Germinal center (tissue), 1 donor: ENCODE data around the gene MORF4L1.
A peak's percentile ranks its signal among the peaks of the same experiment; 100 is the strongest.
"Not testable (repeated sequence)": the region's sequence is repeated elsewhere in the genome, so short reads cannot be mapped to it uniquely, and the experiment has no call there.

Source experiments
- DNase-seq: peaks from one replicate; pipeline ENCODE4 v3.0.0; 2012; ENCODE audit warnings: mixed read lengths, low spot score

MORF4L1 gene

DNA sequence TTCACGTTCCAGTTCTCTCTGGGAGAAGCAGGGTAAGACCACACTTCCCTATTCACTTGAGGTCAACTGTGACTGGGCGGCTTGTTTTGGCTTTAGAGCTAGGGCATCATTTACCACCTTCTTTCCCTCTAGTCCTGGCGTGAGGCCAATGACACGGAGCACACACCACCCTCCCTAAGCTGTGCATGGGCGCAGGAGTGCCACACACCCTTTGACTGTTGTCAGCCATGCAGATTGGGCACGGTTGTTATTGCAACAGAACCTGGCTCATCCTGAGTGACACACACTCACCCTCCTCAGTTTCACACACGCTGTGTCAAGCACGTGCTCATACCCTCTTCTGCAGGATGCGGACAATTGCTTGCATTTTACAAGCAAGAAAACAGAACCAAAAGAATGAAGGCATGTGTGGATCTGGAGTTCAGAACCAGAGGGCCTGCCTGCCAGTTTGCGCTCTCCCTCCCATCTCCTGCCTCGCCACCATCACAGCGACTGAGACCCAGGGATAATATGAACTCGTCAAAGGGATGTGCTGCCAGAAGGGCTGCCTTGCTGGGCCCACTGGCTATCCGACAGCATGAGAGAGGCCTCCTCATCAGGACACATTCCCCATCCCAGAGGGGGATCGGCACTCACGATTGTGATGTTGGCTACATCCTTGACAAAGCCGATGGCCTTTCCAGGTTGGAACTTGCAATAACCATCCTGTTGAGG is 54.5 kb downstream of the MORF4L1 start:
- no peak for DNase-seq

DNA sequence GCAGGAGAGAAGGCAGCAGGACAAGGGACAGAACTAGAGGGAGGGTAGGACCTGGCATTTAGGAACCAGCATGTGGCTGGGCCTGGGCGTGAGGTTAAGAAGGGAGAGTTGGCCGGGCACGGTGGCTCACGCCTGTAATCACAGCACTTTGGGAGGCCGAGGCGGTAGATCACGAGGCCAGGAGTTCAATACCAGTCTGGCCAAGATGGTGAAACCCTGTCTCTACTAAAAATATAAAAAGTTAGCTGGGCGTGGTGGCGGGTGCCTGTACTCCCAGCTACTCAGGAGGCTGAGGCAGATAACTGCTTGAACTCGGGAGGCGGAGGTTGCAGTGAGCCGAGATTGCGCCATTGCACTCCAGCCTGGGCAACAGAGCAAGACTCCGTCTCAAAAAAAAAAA is 55.5 kb downstream of the MORF4L1 start:
- DNase-seq, result not testable (repeated sequence)

DNA sequence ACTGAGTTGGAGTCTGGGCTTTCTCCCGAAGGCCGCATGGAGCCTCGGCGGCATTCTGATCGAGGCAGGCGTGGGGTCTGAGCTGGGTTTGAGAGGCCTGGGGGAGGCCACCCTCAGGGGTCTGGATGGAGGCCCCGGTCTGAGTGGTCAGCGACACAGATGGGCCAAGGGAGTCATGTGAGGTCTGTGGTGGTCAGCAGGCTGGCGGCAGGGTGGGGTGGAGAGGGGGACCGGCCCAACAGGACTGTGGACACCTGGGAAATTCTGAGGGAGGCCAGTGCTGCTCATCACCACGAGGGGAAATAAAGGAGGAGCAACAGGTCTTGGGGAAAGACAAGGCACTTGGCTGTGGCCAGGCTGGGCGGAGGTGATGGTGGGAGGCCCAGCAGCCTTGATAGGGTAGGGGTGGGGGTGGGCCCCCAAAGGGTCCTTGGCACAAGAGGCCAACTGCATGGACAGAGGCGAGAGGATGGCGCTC is 56.0 kb downstream of the MORF4L1 start:
- DNase-seq, result no peak

DNA sequence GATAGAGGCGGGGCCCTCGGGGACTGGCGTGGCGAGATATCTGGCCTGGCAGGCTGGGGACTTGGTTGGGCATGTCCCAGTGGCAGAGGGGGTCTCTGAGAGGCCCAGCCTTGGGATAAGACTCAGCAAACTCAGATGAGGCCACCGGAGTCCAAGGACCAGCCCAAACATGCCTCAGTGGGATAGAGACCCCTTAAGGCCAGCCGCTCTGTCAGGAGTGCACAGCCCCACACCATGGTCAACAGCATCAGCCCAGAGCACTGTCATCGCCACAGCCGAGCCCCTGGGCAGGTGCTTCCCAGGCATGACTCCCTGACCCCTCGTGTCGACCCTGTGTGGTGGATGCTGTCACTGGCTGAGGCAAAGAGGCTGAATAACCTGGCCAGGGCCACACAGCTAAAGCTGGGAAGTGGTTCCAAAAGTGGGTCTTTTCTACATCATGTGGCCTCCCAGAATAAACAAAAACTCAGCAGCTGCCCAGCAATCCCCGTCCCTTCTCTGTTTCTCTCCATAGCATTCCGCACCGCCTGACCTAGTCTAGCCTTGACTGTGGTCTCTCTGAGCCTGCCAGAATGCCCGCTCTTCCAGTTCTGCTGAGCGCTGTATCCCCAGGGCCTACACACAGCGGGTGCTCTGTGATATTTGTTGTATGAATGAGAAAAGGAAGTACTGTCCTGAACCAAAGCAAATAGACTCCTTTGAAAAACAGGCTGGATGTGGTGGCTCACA is 57.0 kb downstream of the MORF4L1 start:
- no peak for DNase-seq

DNA sequence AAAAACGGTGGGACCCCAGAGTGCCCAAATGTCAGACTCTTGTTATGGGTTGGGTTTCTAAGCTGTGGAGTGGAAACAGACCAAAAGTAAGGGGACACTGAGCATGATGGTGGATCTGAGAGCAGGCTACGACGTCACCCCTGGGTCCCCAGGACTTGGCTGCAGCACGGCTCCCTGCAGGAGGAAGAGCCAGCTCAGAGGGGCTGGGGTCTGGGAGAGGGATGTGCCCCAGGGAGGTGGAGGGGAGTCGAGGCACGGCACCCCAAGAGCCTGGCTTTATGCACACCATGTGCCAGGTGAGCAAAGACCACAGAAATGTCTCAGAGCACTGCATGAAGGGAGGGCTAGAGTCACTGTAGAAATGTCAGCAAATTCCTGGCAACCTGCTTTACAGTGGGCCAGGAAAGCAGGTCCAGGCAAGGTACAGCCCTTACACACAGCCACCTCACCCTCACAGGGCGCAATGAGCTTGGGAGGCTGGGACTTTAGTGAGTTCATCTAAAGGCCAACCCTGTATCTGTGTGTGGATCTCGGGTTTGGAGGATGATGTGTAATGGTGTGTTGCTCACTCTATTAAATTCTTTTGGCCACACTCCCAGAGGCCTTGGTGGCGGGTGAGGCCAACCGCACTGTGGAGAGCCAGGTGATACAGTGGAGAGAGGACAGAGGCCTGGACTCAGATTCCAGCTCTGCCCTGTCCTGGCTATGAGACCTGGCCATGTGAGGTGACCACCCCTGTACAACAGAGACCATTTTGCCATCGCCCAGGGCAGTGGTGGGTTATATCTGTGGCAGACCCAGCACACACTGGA is 58.1 kb downstream of the MORF4L1 start:
- no peak for DNase-seq

DNA sequence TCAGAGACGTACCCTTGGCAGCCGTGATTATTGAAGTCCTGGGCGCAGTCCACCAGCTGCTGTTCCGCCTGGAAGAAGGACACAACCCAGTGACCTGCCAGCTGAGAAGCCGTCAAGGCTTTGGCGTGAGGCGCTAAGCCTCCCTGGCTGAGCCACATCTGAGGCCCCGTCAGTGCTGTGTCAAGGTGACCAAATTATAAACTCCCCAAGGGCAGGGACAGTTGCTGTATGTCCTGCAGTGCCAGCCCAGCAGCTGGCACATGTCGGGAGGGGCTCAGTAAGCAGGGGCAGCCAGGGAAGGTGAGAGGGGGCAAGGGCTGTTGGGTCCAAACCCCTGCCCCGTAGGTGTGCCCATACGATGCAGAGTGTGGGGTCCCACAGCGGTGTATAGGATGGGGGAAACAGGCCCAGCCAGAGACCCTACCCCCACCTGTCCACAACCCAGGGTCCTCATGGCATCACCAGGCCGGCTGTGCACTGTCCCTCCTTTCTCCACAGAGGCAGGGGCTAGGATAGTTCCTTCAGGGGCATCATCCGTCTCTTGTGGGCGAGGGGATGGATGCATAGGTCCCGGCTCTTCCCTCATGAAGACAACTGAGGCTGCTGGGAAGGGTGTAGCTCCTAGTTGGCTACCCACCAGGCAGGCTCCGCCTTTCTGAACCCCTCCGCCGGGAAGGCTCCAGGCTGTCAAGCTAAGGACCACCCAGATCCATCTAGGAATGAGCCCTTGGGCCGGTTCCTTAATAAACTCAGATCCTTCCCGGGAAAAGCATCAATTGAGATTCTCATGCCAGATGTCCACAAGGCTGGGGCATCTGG is 59.0 kb downstream of the MORF4L1 start:
- no peak for DNase-seq

DNA sequence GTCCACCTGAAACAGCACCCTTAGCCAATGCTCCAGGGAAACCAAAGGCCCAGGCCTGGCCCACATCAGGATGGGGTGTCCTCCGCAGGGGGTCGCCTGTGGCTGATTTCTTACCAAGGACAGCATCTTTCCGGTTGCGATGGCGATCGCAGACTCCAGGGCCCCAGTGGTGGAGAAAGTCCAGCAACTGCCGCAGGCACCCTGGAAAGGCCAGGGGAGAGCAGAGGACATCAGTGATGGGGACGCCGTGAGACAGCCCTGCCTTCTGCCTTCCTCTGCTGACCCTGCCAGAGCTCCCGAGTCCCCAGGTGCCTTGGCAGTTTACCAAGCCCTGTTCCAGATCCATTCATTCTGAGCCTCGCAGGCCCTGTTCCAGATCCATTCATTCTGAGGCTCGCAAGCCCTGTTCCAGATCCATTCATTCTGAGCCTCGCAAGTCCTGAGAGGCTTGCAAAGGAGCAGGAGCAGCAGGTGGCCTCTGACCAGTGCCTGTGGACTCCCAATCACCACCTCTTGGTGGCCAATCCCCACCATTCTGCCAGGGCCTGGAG is 59.6 kb downstream of the MORF4L1 start:
- DNase-seq, result no peak

DNA sequence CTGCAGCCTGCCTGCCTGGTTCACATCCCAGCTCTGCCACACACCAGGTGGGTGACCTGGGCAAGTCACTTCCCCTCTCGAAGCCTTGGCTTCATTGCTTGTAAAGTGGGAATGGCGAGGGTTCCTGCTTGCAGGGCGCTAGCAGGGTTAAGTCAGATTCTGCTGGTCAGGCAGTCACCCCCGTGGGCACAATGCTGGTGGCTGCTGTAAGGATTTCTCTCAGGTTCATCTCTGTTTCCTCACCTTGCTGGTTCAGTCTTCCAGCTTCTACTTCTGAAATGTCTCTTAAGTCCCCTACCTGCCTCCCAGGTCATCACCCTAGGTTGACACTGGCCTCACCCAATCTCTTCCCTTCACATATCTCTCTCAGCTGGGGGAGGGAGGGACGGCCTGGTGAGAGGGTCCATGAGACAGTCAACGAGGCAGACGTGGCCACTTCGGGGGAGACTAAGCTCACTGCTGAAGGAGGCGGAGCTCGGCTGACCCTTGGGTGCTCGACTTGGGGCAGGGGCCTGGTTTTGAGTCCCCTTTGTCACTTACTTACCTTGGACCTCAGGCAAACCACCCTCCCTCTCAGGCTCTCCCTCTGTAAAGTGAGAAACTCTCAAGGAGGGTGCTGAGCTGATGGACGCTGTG is 60.6 kb downstream of the MORF4L1 start:
- DNase-seq, result no peak

DNA sequence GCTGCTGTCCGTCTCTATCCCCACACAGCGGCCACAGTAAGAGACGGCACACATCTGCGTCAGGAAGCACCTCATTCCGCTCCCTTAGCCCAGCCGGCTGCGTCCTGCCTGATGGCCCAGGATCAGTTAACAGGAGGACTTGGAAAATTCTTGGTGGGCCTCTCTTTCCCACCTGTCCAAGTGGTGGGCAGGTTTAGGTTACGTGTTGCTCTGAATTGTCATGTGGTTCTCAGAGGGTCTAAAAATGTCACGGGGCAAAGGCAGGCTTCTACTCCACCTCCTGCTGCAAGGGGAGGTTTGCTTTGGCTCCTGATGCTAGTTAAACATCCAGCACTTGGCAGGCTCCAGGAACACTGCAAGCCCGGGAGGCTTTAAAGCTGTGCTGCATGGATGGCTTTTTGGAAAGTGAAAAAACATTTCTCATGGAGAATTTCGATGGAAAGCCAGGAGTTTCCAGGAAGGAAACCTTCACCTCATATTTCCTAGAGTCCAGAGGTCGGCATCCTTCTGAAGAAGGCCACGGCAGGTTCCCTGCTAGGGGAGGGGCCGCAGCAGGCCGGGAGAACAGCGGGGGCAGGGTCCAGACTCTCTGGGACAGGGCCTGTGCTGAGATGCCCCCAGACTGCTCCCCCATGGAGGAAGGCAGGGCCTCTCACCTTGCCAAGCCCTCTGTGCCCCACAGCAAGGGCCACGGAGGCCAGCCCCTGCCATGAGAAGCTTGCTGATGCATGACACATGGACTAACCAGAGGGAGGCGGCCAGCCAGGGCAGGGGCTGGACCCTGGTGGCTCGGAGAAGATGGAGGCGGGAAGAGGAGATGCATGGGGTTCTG is 61.3 kb downstream of the MORF4L1 start:
- DNase-seq, result no peak

DNA sequence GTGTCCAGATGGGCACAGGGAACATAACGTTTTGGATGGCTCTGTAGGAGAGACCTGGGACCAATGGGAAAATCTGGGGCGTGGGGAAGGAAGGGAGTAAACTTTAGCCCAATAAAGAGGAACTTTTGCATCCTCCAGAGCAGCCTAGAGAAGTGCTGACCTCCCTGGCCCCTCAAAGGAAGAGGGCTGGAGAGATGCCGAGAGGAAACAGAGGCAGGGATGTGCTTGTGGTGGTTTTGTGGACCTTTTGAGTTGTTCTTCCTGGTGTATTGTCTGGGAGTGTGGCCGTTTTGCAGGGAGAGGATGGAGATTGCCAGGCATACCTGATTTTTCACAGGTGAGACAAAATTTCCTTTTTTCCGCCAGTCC is 61.9 kb downstream of the MORF4L1 start:
- DNase-seq, result no peak

DNA sequence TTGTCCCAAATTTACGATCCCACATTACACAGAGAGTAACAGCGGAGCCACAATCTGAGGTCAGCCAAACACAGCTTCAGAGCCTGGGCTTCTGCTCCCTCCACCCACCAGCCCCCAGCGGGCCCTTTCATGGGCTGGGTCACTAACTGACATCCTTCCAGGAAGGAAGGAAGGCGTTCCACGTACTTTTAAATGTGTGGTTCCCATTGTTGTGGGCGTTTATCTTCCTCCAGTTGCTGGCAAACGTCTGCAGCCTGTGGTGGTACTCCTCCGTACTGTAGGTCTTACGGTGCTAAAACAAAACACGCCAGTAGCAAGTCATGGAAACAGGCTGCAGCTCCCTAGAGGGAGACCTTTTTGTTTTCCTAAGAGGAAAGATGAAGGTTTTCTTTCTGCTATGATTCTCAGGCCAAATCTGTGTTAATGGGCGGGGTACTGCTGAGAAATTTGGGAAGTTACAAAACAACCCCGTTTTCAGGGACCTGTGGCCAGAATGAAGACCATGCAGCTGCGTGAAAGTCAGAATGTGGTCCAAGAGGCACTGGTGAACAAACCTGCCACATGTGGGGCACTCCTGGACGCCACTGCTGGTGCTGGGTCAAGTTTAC is 64.5 kb downstream of the MORF4L1 start:
- no peak for DNase-seq

DNA sequence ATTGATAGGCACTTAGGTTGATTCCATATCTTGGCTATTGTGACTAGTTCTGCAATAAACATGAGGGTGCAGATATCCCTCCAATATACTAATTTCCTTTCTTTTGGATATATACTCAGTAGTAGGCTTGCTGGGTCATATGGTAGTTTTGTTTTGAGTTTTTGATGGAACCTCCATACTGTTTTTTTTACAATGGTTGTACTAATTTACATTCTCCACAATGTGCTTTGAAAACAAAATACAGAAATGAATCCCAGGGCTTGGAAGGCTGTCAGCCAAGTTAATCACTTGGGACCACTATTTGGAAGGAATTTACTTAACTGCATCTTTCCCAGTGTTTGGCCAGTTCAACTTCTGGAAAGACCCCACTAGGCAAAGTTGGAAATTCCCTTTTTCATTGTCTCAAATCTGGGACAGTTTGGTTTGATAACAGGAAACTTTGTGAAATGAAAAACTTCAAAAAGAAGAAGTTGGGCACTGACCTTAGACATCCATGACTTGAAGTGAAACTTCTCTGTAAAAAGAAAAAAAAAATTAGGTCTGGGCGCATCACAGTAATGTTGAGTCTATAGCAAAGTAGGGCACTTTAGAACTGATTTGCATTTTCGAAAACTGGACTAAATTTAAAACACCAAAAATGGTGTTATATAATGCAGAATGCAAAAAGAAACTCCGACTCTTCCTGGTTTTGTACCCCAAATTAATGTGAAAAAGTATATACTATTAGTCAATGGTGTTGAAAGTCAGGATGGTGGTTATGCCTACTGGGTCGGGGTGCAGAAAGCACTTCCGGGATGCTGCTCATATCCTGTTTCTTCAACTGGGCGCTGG is 66.2 kb downstream of the MORF4L1 start:
- peak; percentile 79 for DNase-seq

DNA sequence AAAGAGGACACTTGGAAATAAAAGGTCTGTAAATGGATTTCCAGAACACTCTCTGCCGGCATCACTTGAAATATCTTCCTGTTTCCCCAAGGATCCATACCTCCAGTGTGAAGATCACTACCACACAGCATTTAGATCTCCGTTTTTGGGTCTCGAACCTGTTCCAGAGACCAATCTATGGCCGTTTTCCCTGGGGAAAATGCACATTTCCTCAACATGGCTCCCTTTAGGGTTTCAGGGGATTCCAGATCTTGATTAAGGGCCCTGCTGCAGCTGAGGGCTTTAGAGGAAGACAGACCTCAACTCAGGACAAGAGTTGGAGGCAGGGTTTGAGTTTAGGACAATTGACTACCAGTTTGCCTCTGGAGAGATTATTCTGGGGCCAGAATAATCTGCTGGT is 70.1 kb downstream of the MORF4L1 start:
- DNase-seq, result no peak

DNA sequence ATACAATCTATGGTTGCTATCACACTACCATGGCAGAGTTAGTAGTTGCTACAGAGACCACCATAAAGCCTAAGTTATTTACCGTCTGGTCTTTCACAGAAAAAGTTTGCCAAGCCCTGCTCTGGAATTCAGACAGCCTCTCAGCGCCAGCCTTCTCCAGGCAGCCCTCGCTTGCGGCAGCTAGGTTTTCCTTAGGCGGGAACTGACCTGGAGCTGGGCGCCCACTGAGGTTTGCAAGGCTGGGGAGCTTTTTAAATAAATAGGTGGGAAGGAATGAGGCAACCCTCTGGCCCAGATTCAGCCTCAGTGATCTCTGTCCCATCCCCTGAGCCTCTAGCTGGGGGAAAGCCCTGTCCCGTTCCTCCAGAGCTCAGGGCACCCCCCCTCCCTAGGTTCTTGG is 71.0 kb downstream of the MORF4L1 start:
- peak; percentile 42 for DNase-seq

DNA sequence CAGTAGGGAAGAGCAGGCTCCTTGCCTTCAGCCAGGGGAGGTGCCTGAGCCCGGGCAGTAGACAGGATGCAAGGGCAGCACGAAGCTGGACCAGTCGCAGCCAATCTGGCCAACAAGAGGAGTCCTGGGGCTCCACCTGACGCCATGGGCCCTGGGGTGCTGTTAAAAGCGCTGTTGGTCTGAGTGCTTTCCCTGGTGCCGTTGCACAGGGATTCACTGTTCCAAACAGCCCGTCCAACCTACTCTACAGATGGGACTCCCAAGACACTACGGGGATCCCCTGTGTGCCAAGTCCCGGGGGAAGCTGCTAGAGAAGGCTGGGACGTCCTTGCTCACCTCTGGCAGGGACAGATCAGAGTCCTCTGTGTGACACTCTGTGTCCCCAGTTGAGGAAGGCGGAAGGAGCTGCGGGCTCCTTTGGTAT is 71.5 kb downstream of the MORF4L1 start:
- no peak for DNase-seq

DNA sequence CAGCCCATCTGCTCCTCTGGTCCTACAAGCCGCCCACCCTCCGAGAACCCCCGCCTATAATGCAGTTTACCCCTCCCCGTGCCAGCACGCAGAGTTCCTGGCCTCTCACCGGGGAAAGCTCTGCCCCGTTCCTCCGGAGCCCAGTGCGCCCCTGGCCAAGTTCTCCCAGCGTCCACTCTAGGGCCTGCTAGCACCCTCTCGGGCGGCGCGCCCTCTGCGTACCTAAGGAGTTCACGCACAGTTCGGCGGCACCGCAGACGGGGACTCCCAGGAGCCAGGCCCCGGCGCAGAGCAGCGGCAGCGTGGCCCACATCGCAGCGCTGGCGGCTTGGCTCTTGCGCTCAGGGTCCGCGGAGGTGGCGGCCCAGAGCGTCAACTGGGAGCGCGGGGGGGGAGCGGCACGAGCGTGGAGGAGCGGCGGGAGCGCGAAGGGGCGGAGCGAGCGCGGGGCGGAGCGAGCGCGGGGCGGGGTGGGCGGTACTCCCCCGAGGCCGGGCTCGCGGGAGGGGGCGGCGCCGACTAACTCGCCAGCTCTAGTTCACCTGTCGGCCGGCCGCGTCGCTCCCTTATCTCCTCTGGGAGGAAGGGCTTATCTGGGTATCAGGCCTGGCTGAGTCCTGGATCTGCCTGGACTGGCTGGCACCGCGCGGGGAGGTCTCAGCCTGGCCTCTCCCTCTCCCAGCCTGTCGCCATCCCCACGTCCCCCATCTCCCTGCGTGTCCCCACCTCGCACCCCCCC is 72.1 kb downstream of the MORF4L1 start, which contains the start of gene CTSH:
CTSH (minus strand) TSS at position 378 of the 739 bp plus-strand sequence; CDS start at position 313, 65 bp downstream.
- peak; percentile 95 for DNase-seq

DNA sequence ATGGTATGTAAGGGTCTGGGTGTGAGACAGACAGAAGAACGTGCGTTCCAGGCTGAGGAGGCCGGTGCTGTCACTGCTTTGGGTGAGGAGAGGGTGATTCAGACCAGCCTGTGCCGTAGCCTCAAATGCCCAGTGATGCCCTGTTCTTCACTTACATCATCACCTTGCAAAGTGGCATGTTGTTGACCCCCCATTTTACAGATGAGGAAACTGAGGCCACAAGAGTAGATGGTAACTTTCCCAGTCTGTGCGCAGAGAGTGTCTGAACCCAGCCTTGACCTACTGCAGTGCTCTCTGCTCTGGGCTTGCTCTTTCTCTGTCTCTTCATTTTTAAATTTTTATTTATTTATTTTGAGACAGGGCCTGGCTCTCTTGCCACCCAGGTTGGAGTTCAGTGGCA is 73.8 kb downstream of the MORF4L1 start:
- no peak for DNase-seq

DNA sequence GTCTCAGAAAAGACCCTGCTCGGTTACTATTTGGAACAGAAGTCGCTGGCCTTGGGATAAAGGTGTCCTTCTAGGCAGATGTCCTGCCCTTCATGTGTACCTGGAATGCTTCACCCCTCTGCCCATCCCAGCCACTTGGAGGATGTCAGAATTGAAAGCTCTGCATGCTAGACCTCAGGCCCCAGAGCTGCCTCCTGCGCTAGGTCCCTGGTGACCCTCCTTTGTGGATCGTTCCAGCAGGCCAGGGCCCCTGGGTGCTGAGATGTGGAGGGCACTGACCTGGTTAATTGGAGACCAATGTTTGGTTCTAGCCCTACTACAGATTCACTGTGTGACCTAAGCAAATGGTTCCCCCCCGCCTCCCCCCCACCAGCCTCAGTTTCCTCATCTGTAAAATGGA is 74.8 kb downstream of the MORF4L1 start:
- no peak for DNase-seq
